HG03108 (cell line): Measurements from ENCODE around the gene DYTN.

Experiments used
- ATAC-seq: cut with Tn5 transposase; IDR thresholded peaks from one replicate; pipeline ENCODE4 v1.9.1; 2021; ENCODE audit warnings: moderate library complexity; ENCODE audit not compliant: unreplicated experiment

Gene DYTN

GRCh38 chr2:206615417-206616089 lies 102.6 kb downstream of the DYTN start:
- no peak for ATAC-seq

- ATAC-seq = no peak
Measured at GRCh38 chr2:206614811-206615210, 103.4 kb downstream of the DYTN start.

DNA sequence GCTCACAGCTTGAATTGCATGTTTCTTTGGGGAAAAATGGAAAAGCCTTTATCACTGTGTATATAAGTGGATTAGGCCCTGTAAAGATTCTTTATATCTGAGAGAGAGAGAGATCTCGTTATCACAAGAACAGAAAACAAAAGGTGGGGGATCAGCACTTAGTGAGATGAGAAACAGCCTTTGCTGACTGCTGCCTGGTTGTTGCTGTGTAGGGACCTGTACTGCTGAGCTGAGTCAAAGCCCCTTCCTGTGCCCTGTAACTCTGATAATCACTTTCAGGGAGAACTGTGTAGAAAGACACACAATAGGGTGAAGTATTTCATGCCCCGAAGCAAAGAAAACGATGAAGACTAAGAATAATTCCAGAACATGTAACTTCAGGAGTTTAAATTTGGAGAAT lies 106.5 kb downstream of the DYTN start:
- ATAC-seq = no peak

GRCh38 chr2:206611191-206611590 lies 107.0 kb downstream of the DYTN start:
- no peak for ATAC-seq

- no peak for ATAC-seq
Measured at GRCh38 chr2:206610451-206610850, 107.7 kb downstream of the DYTN start.

- no peak for ATAC-seq
Measured at GRCh38 chr2:206603243-206603642, 115.0 kb downstream of the DYTN start.
